ENCODE results near the gene VEPH1.
A peak's percentile ranks its signal among the peaks of the same experiment; 100 is the strongest.

Gene VEPH1

GRCh38 chr3:157301755-157302154 lies 201.5 kb downstream of the VEPH1 start:
- DNase-seq (ENCODE audit: low read depth): no peak

GRCh38 chr3:157300981-157301663 lies 202.1 kb downstream of the VEPH1 start:
- DNase-seq (ENCODE audit: low read depth): no peak

- no peak for DNase-seq (ENCODE audit: low read depth)
These were observed 203.1 kb downstream of the VEPH1 start for GRCh38 chr3:157300094-157300493.

GRCh38 chr3:157297328-157297915 lies 205.8 kb downstream of the VEPH1 start:
- DNase-seq (ENCODE audit: low read depth): no peak

- no peak for DNase-seq (ENCODE audit: low read depth)
These were observed 208.3 kb downstream of the VEPH1 start for GRCh38 chr3:157294953-157295352.

GRCh38 chr3:157294491-157294890 lies 208.7 kb downstream of the VEPH1 start:
- DNase-seq (ENCODE audit: low read depth): peak; percentile 18

- DNase-seq (ENCODE audit: low read depth): peak; percentile 66
These were observed 212.4 kb downstream of the VEPH1 start for GRCh38 chr3:157290766-157291165.

GRCh38 chr3:157285966-157286365 lies 217.2 kb downstream of the VEPH1 start:
- DNase-seq (ENCODE audit: low read depth): no peak

GRCh38 chr3:157285141-157285540 lies 218.1 kb downstream of the VEPH1 start:
- DNase-seq (ENCODE audit: low read depth): no peak

- DNase-seq (ENCODE audit: low read depth): no peak
These were observed 218.5 kb downstream of the VEPH1 start for GRCh38 chr3:157284688-157285087.

- DNase-seq (ENCODE audit: low read depth): peak; percentile 97
These were observed 220.7 kb downstream of the VEPH1 start for GRCh38 chr3:157282261-157283191.

- no peak for DNase-seq (ENCODE audit: low read depth)
These were observed 222.4 kb downstream of the VEPH1 start for GRCh38 chr3:157280786-157281185.

- DNase-seq (ENCODE audit: low read depth): no peak
These were observed 222.9 kb downstream of the VEPH1 start for GRCh38 chr3:157280354-157280753.

- no peak for DNase-seq (ENCODE audit: low read depth)
These were observed 224.0 kb downstream of the VEPH1 start for GRCh38 chr3:157279237-157279636.

- no peak for DNase-seq (ENCODE audit: low read depth)
These were observed 226.4 kb downstream of the VEPH1 start for GRCh38 chr3:157276801-157277200.

GRCh38 chr3:157275832-157276231 lies 227.4 kb downstream of the VEPH1 start:
- DNase-seq (ENCODE audit: low read depth): no peak

GRCh38 chr3:157274644-157275137 lies 228.5 kb downstream of the VEPH1 start:
- DNase-seq (ENCODE audit: low read depth): peak; percentile 40

- no peak for DNase-seq (ENCODE audit: low read depth)
These were observed 231.8 kb downstream of the VEPH1 start for GRCh38 chr3:157271283-157271882.

- no peak for DNase-seq (ENCODE audit: low read depth)
These were observed 235.2 kb downstream of the VEPH1 start for GRCh38 chr3:157268026-157268425.

- no peak for DNase-seq (ENCODE audit: low read depth)
These were observed 237.3 kb downstream of the VEPH1 start for GRCh38 chr3:157265931-157266330.

GRCh38 chr3:157263027-157263426 lies 240.2 kb downstream of the VEPH1 start:
- no peak for DNase-seq (ENCODE audit: low read depth)

- DNase-seq (ENCODE audit: low read depth): peak; percentile 90
These were observed 242.2 kb downstream of the VEPH1 start for GRCh38 chr3:157261000-157261399.

Data from stromal cell of bone marrow (primary cell).